ENCODE data around the gene N4BP3.

- TF ChIP-seq EZH2 (IDR thresholded peaks at IDR 0.05; ENCODE audit: insufficient read depth, poor library complexity, severe bottlenecking) (no peak), EZH2phosphoT487 (IDR thresholded peaks at IDR 0.05; ENCODE audit: insufficient read depth, low read depth) (no peak)
These were observed 551 bp downstream of the N4BP3 start for GRCh38 chr5:178113841-178114324.

All from GM23248 (cell line).